NCI-H146 (cell line): ENCODE data around the gene SZT2.

Experiments used
- DNase-seq: peaks from one replicate; lab custom pipeline; 2025; lab: John Stamatoyannopoulos, UW

SZT2 gene

GRCh38 chr1:43423672-43424550, 34.2 kb downstream of the SZT2 start:
- DNase-seq, result no peak

- DNase-seq, result no peak
Measured at GRCh38 chr1:43425045-43425444, 35.3 kb downstream of the SZT2 start.

GRCh38 chr1:43426221-43426620, 36.5 kb downstream of the SZT2 start:
- DNase-seq, result no peak

- no peak for DNase-seq
Measured at GRCh38 chr1:43427524-43427923, 37.8 kb downstream of the SZT2 start.

- no peak for DNase-seq
Measured at GRCh38 chr1:43427941-43428340, 38.2 kb downstream of the SZT2 start.

GRCh38 chr1:43430831-43431230, 41.1 kb downstream of the SZT2 start:
- DNase-seq, result no peak

- no peak for DNase-seq
Measured at GRCh38 chr1:43431676-43432075, 42.0 kb downstream of the SZT2 start.

- no peak for DNase-seq
Measured at GRCh38 chr1:43432171-43432860, 42.6 kb downstream of the SZT2 start.

- DNase-seq, result no peak
Measured at GRCh38 chr1:43432907-43433306, 43.2 kb downstream of the SZT2 start.

- DNase-seq, result no peak
Measured at GRCh38 chr1:43434256-43434655, 44.6 kb downstream of the SZT2 start.

GRCh38 chr1:43435146-43436145, 45.7 kb downstream of the SZT2 start:
- no peak for DNase-seq

GRCh38 chr1:43436371-43436770, 46.7 kb downstream of the SZT2 start:
- no peak for DNase-seq

GRCh38 chr1:43437031-43437973, 47.6 kb downstream of the SZT2 start:
- DNase-seq, result no peak

- DNase-seq, result no peak
Measured at GRCh38 chr1:43438006-43438405, 48.3 kb downstream of the SZT2 start.

GRCh38 chr1:43438576-43438952, 48.9 kb downstream of the SZT2 start:
- no peak for DNase-seq

GRCh38 chr1:43438953-43439581, 49.4 kb downstream of the SZT2 start:
- no peak for DNase-seq

GRCh38 chr1:43439781-43440180, 50.1 kb downstream of the SZT2 start:
- no peak for DNase-seq

GRCh38 chr1:43440358-43440757, 50.7 kb downstream of the SZT2 start:
- no peak for DNase-seq

- DNase-seq, result no peak
Measured at GRCh38 chr1:43441166-43441893, 51.6 kb downstream of the SZT2 start.
